ELR (cell line): Measurements from ENCODE around the gene GSG1L.

ENCODE experiments used
- DNase-seq: peaks from one replicate; pipeline ENCODE4 v3.0.0-alpha.2; 2015; ENCODE audit warnings: low read depth

The GSG1L gene

DNA sequence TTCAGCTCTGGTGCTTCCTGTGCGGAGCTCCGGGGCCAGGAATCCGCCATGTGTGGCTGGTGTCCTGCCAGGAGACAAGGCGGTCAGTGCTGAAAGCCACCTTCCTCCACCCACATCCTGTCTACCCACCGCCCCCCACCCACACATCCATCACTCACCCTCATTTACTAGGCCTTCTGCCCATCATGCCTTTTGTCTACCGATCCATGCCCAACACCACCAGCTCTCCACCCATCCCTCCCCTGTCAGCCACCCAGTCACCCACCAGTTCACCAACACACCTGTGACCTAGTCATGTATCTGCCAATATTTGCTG is 272.2 kb downstream of the GSG1L start:
- no peak for DNase-seq

DNA sequence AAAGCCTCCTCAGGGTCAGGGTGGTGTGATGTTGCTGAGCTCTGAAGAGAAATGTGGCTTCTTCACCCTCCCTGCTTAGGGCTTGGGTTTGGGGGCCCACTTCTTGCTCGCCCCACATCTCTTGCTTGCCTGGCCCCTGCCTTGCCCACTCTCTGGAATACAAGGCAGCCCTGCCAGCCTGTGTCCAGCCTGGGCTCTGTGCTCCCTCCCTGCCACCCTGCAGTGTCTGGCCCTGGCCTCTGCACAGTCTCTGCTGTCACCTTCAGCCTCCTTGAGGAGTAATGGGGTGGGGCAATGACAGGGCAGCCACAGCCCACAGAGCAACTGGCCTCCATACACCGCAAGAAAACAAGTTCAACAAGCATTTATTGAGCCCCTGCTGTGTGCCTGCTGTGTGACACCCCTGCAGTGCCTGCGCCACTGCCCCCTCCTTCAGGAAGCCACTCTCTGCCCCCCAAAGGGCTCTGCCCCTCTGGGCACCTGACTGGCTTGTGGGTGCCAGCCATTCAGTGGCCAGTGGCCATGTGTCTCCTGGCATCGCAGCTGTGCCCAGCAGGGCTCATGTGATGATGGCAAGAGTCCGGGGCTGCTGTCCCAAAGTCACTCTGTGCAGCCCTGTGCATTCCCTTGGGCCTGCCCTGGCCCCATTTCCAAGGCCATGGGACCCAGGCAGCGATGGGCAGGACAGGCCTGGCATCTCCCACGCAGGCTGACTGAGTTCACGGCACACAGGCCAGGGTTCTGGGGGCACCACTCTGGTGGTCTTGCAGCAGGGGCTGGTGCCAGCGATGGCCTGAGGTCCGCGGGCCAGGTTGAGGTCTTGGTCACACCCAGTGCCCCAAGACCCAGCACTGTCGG is 272.7 kb downstream of the GSG1L start:
- DNase-seq = no peak

DNA sequence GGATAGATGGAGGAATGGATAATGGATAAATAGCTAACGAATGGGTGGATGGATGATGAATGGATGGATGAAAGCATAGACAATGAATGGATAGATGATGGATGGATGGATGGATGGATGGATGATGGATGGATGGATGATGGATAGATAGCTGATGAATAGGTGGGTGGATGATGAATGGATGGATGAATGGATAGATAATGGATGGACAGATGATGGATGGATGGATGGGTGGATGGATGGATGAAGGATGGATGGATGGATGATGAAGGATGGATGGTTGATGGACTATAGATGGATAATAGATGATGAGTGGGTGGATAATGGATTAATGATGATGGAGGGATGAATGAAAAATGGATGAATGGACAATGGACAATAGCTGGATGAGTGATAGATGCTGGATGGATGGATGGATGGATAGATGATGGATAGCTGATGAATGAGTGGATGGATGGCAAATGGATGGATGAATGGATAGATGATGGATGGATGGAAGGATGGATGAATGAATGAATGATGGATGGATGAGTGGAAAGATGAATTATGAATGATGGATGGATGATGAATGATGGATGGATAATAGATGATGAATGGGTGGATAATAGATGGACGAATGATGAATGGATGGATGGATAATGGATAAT is 273.8 kb downstream of the GSG1L start:
- DNase-seq = no peak

DNA sequence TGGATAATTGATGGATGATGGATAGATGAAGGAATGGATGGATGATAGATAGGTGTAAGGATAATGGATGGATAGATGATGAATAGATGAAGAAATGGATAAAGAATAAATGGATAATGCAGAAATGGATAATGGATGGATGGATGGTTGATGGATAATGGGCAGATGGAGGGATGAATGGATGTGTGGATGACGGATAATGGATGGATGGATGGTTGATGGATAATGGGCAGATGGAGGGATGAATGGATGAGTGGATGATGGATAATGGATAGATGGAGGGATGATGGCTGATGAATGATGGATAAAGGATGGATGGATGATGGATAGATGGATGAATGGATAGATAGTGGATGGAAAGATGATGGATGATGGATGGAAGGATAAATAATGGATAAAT is 274.4 kb downstream of the GSG1L start:
- DNase-seq = no peak

DNA sequence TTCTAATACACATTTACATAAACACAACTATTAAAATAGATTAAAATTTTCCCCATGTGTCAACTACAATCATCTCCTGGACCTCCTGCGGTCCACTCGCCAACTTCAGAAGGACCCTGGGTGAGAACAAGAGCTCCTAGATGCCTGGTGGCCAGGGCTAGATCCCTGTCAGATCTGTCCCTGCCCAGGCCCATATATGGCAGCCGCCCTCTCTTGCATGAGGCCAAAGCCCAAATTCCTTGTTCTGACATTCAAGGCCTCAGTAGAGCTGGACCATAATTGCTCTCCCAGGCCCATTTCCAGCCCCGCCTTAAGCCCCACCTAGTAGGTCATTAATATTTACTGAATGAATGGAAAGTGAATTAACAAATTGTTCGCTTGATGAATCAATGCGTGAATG is 275.8 kb downstream of the GSG1L start:
- DNase-seq = no peak

DNA sequence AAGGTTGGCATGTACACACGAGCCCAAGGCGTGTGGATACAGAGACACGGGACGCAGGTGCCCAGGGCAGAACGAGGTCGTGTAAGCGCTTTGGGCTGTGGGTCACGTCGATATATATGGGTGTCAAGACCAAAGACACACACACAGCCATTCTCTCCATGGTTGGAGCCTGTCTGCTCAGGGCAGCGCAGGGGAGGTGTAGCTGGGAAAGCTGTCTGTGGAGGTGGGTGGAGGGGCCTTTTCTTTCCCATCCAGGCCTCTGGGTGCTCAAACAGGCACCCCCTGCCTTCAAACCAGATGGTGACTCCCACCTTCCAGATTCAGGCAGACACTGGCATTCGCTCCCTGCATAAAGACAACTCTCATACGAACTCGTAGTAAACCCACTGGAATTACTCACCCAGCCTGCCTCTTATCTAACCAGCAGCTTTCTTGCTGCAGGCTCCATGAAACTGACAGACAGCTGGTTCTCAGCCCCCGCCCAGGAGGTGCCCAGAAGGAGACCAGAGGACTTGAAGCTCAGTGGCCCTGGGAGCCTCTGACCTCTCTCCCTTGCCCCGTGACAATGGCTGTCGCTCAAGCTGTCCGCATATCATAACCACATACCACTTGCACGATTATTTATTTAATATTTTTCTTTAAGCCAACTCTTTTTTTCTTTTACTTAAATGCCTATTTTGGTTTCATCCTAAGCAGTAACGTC is 276.4 kb downstream of the GSG1L start:
- DNase-seq = no peak

DNA sequence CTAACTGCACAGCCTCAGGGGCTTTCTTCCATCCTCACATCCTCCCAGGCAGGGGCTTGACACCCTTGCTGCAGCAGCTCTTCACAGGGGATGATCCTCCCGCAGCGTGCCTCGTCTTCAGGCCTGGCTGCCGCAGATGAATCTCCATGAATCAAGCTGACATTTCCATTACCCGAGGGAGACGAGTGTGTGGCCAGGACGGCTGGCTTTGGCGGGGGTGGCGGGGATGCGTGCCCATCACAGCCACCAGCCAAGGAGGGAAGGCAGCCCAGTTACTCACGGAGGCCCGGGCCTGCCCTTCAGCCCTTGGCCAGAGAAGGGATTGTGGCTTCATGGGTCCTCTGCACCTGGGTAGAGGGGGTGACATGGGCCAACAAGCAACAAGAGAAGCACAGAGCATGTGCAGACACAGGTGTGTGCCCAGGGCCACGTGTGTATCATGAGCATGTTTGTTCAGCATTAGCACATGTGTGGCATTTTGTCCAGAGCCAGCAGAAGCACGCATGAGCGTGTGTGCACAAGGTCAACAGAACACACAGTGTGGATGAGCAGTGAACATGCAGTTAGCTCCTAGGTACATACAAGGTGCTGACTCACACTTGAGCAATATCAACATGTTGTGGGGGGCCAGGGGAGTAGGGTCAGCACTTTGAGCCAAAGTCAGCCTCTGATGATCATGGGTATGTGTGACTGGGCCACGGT is 277.1 kb downstream of the GSG1L start:
- DNase-seq = no peak

DNA sequence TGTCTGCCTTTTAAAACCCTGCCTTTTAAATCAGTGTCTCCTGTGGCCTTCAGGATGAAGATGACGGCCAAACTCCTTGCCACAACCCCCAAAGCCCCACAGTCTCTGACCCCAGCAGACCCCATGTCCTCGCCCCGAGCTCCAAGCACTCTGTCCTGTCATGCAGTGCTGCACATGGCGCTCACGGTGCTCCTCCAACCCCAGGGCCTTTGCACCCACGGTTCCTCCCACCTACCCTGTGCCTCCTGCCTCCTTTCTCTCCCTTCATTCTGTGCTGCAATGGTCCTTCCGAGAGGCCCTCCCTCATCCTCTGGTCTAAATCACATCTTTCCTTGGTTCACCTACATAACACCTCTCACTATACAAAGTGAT is 278.2 kb downstream of the GSG1L start:
- DNase-seq = no peak

DNA sequence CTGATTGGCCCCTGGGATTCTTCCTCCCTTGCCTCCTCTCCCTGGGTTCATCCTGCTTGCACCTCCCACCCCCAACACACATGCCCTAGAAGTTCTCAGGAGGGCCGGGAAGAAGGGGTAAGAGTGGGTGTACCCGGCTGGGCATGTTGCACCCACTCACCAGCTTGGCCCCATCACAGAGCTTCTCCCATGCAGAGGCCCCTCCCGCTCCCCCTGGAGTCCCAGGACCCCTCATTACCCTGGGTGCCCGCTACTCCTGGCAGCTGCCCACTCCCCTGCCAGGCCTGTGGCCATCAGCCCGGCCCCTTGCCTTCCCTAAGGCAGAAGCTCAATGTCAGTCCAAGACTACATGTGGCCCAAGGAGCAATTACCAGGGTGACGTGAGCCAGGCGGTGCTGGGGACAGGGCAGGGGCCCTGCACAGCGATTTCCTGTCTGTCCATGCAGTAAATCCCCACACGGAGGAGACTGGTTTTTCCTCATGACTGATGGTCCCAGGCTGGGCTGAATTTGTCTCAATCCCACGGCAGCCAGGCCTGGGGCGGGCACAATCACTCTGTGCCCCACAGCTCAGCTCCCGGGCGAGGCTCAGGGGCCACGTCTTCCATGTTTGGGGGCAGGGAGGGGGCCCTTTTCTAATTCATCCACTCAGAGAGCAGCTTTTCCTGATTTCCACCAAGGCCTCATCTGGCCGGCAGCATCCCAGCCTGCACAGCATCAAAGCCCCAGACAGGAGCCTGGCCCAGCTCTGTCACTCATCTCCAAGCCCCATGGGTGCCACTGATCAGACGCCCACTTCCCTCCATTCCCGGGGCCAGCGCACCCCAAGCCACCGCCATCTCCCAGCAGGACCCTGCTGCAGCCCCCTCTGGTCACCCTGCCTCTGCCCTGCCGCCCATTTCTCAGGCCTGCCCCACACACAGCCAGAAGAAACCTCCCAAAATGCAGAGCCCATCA is 278.9 kb downstream of the GSG1L start:
- no peak for DNase-seq

DNA sequence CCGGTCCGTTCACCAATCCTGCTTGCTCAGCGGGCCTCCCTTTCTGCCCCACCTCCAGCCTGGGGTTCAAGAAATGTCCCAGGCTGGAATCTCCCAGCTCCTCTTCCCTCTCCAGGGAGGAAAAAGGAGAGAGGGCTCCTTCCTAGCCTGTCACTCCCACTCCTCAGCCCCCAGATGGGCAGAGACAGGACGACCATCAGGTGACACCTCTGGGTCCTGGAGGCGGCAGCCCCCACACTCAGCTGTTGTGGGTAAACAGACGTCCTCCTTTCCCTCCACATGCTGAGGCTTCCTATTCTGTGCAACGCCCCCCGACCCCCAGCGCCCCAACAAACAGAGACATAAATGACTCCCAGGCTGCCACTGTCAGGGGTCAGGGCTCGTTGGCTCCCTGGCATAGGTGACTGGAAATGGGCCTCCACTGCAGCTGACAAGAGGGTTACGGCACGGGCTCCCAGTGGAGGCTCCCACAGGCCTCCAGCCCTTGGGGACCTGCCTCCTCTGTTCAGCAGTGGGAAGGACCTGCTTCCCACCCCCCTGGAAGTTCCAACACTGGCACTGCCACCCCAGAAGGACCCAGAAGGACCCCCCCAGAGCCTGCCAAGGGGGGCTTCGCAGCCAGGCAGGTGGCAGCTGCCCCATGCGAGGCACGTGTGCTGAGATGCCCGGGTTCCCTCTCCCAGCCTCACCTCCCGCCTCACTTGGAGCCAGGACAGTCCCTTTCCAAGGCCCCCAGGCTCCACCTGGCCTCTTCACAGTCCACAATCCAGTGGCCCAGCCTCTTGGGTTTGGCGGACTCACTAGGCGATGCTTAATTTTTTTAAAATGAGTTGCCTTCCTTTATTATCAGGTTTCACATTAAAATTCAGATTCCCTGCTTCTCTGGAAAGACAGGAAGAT is 281.3 kb downstream of the GSG1L start:
- no peak for DNase-seq

DNA sequence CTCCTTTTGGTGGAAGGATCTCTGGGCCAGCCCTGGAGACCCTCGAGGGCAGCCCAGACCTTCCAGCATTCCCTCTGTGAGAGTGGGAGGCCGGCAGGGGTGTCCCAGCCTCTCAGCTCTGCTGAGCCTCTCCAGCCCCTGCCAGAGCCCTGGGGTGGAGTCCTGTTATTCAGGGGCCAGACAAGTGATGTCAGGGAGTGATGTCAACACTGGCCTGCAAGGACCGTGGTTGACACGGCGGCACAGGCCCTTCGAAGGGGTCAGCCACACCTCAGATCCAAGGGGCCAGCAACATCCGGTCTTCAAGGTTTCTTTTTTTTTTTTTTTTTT is 282.4 kb downstream of the GSG1L start:
- no peak for DNase-seq

DNA sequence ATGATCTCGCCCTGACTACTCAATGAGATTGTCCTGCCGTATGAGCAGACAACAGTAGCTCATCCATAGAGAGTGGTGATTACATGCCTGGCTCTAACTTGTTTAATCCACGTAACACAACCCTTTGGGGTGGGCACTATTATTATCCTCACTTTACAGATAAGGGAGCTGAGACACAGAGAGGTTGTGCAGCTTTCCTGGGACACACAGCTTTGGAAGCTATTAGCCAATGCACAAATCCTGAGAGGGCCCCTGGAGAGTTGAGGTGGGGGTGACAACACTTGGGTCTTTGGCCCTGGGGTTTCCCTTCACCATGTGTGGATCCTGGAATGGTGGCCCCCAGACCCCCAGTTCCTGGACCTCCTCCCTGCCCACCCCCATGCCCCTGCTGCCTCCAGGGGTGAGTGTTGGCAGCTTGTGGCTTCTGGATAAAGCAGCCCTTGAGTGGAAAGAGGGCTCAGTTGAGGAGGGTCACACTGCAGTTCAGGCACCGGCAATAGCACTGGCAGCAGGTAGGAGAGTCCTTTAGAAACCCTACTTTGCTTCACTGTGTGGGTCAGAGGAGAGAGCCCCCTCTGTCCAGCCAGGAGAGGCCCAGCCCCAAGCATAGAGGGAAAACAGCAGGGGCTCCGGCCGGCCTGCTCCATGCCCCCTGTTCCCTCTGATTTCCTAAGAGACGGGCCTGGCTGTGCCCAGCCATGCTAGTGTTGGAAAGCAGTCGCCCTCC is 282.9 kb downstream of the GSG1L start:
- no peak for DNase-seq

DNA sequence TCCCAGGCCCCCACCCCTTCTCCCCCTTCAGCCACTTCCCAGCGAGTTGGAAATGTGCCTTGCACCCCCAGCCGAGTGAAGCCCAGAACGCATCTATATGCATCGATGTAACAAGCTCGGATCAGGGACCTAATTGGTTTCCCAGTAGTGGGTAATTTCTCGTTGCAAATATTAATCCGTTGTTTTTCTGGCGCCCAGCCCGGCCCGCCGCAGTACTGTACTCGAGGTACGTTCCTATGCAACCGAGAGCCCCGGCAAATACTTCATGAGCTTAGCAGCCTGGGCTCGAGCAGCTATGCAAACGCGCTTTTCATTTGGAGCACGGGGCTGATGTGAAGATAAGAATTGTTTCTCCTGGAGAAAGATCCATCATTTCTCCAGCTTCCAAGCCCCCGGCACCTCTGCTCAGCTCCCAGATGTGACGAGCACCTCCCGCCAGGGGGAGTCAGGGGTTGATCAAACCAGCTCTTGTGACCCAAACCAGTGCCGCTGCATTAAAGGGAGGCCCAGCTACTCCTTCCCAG is 283.8 kb downstream of the GSG1L start:
- DNase-seq = peak; percentile 63

DNA sequence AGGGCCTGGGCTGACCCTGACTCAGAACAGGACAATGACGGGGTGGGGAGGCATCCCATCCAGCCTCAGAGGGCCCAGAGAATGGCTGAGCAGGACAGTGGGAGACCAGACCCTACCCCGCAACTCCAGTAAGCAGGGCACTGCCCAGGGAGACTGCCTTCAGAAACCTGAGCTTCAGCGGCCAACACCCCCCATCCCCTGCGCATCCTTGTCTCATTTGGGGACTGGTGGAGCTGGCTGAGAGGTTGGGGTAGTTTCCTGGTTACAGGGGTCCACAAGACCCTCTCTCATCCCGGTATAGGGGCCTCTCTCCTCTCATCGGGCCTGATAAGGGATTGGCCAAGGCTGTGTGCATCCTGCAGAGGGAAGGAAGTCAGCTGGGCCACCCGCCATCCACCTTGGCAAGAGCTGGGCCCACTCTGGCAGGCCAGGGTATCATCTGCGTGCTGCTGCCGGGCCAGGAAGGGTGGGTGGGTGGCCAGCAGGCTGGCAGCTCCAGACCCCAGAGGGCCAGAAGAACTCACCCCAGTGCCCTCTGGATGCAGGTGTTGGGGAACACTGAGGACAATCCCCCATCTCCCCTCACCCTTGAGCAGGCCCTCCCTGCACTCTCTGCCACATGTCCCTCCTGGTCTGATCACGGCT is 284.5 kb downstream of the GSG1L start:
- DNase-seq = no peak

DNA sequence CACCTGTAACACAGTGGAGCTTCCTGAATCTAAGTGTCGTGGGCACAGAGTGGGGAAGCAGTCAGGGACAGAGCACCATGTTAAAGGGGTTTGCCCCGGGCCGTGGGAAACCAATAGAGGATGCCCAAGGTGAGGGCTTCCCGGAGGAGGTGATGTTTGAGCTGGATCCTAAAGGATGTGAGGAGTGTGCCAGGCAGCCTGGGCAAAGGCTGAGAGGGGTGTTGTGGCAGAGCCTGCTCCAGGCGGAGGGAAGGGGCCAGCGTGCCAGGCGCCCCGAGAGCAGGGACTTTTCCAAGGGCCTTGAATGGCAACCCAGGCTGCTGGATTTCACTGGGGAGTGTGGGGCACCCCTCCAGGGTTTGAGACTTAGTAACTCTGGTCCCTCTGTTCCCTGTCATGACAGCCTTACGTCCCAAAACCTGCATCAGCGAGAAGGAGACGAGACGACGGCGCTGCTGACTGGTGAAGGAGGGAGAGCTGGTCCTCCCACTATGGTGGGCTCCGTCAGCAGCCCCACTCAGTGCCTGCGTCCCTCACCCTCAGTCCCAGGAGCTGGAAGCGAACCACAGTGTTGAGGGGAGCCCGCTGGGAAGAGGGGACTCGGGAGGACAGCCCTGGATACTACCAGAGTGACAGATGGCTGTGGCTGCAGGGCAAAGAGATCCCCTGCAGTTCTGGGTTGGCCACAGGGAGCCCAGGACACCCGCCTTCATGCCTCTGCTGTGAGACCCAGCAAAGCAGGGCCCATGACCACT is 285.2 kb downstream of the GSG1L start:
- DNase-seq = no peak

DNA sequence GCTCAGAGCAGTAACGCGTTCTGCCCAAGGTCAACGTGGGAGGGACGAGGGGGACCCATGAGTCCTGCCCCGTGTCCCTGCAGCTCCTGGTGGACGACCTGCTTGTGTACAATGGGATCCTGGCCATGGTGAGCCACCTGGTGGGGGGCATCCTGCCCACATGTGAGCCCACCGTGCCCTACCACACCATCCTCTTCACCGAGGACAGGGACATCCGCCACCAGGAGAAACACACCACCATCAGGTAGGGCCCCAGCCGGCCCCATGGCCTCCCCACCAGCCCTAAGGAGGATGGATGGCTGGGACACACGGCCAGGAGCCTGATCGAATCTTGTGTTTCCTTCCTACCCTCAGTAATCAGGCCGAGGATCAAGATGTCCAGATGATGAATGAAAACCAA is 286.0 kb downstream of the GSG1L start:
- DNase-seq = no peak

DNA sequence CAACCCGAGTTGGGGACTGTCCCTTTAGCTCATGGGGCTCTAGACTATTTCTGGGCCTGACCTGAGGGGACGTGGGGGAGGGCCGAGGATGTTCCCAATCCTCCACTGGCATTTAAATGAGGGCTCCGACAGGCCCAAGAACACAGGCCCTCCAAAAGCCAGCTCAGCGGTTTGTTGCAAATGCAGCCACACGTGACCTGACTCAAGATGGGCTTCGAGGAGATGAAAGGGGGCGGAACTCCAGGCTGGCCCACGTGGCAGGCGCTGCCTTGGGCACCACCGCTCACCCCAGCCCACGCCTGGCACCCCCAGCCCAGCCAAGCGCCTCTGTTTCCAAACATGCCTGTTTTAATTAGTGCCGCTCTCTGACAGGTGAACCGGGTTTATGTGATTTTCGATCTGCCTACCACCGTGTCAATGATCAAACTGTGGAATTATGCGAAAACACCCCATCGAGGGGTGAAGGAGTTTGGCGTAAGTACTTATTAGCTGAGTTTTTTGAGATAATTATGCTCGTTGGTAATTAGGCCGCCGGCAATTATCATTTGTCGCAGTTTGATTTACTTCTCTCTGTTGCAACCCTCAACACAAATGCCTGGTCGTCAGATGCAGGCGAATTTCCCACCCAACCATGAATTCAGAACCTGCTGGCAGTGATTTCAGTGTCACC is 286.8 kb downstream of the GSG1L start:
- DNase-seq = no peak

DNA sequence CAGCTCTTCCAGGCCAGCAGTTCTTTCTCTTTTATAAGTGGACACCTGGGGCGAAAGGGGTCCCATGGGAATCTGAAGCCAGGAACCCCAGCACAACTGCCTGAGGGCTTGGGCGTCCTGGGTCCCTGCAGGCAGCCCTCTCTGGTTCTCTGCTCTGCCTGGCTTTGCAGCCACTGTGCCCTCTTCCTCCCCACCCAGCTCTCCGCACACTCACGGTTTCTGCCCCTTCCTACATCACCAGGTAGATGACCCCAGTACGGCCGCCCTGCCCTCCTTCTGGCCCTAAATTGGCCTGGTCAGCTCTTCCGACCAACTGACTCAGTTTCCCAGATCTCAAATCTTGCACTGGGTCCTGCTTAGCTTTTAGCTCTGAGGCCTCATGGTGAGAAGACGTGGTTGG is 288.3 kb downstream of the GSG1L start:
- DNase-seq = no peak
